WERI-Rb-1 (cell line): Measurements from ENCODE around the gene BRI3.

Source experiments
- DNase-seq: peaks from one replicate; pipeline ENCODE4 v3.0.0-alpha.2; 2020
- H3K27ac ChIP-seq: fragments of 250-450 bp; sonication (Bioruptor Pico); 2 replicates; pipeline ENCODE4 v1.5.1; 2020; ENCODE audit warnings: mild to moderate bottlenecking, moderate library complexity
- H3K27me3 ChIP-seq: fragments of 250-450 bp; sonication (Bioruptor Pico); 2 replicates; pipeline ENCODE4 v1.5.1; 2021; ENCODE audit warnings: mild to moderate bottlenecking, low read depth, moderate library complexity; ENCODE audit not compliant: insufficient read depth, severe bottlenecking
- H3K36me3 ChIP-seq: fragments of 250-450 bp; sonication (Bioruptor Pico); 2 replicates; pipeline ENCODE4 v1.5.1; 2020; ENCODE audit warnings: mild to moderate bottlenecking, moderate library complexity
- H3K4me3 ChIP-seq: 2 replicates; pipeline ENCODE4 v1.5.1; 2011; ENCODE audit warnings: low read depth, mild to moderate bottlenecking, control low read depth, low read length
- H3K9me3 ChIP-seq: fragments of 250-450 bp; sonication (Bioruptor Pico); 2 replicates; pipeline ENCODE4 v1.5.1; 2021; ENCODE audit warnings: mild to moderate bottlenecking, moderate library complexity; ENCODE audit not compliant: severe bottlenecking
- CTCF ChIP-seq: IDR thresholded peaks from 2 replicates; pipeline ENCODE4 v1.5.1; 2011; ENCODE audit warnings: low read depth, mild to moderate bottlenecking, control low read depth, inconsistent platforms, low read length

BRI3 gene

GRCh38 chr7:98250789-98251188 is 30.7 kb upstream of the BRI3 start:
- H3K9me3 ChIP-seq, result no peaks in the 10 kb centered on the region
- H3K4me3 ChIP-seq, result peak overlapping the region; percentile 90
- peak overlapping the region; percentile 98 for H3K27ac ChIP-seq
- TF ChIP-seq CTCF, result peak; percentile 10; the same call in 1 of the 2 replicates
- peak; percentile 46 for DNase-seq
- H3K27me3 ChIP-seq, result no peaks in the 10 kb centered on the region
- peaks cover 32% of the 10 kb centered on the region for H3K36me3 ChIP-seq

GRCh38 chr7:98251231-98251600 is 30.3 kb upstream of the BRI3 start:
- H3K27ac ChIP-seq, result peak overlapping the region; percentile 98
- no peaks in the 10 kb centered on the region for H3K27me3 ChIP-seq
- peak overlapping the region; percentile 90 for H3K4me3 ChIP-seq
- peaks cover 33% of the 10 kb centered on the region for H3K36me3 ChIP-seq
- no peaks in the 10 kb centered on the region for H3K9me3 ChIP-seq
- no peak for DNase-seq
- no peak for TF ChIP-seq CTCF

- H3K27ac ChIP-seq, result peak within 1 kb of the TSS; percentile 98
- no peaks in the 10 kb centered on the region for H3K27me3 ChIP-seq
- peak within 1 kb of the TSS; percentile 90 for H3K4me3 ChIP-seq
These were observed 29.7 kb upstream of the BRI3 start, which contains the start of gene TECPR1 for GRCh38 chr7:98251601-98252424. TECPR1 (minus strand) TSS chr7:98252232; CDS start chr7:98246146, 6,086 bp downstream.

GRCh38 chr7:98252425-98253054 is 28.9 kb upstream of the BRI3 start:
- Histone ChIP-seq H3K36me3 (peaks cover 34% of the 10 kb centered on the region), H3K27me3 (no peaks in the 10 kb centered on the region), H3K4me3 (peak overlapping the region; percentile 90), H3K9me3 (no peaks in the 10 kb centered on the region), H3K27ac (peak overlapping the region; percentile 98)
- no peak for DNase-seq
- no peak for TF ChIP-seq CTCF

More at GRCh38 chr7:98251601-98252424, 29.7 kb upstream of the BRI3 start, which contains the start of gene TECPR1:
- DNase-seq, result peak; percentile 95
- Histone ChIP-seq H3K9me3 (no peaks in the 10 kb centered on the region), H3K36me3 (peaks cover 34% of the 10 kb centered on the region)
- TF ChIP-seq CTCF, result no peak

- Histone ChIP-seq H3K9me3 (no peaks in the 10 kb centered on the region), H3K4me3 (no peak overlapping the region), H3K36me3 (peaks cover 24% of the 10 kb centered on the region), H3K27ac (no peak overlapping the region), H3K27me3 (no peaks in the 10 kb centered on the region)
- no peak for TF ChIP-seq CTCF
- no peak for DNase-seq
These were observed 27.0 kb upstream of the BRI3 start for GRCh38 chr7:98254516-98254915.
